Activated CD4-positive, CD25-positive, alpha-beta regulatory T cell (primary cell): Measurements from ENCODE around the gene NAALADL1.

Source experiments
- DNase-seq, 4 experiments: peaks; one replicate each; lab custom pipeline; 2025; lab: John Stamatoyannopoulos, UW

Gene NAALADL1, protein sequence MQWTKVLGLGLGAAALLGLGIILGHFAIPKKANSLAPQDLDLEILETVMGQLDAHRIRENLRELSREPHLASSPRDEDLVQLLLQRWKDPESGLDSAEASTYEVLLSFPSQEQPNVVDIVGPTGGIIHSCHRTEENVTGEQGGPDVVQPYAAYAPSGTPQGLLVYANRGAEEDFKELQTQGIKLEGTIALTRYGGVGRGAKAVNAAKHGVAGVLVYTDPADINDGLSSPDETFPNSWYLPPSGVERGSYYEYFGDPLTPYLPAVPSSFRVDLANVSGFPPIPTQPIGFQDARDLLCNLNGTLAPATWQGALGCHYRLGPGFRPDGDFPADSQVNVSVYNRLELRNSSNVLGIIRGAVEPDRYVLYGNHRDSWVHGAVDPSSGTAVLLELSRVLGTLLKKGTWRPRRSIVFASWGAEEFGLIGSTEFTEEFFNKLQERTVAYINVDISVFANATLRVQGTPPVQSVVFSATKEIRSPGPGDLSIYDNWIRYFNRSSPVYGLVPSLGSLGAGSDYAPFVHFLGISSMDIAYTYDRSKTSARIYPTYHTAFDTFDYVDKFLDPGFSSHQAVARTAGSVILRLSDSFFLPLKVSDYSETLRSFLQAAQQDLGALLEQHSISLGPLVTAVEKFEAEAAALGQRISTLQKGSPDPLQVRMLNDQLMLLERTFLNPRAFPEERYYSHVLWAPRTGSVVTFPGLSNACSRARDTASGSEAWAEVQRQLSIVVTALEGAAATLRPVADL

GRCh38 chr11:65058419-65059054, at the start of gene NAALADL1:
Gene NAALADL1 (minus strand): TSS chr11:65058553. CDS start chr11:65058521, 32 bp downstream.
- DNase-seq = no peak

GRCh38 chr11:65107751-65108468, 49.6 kb upstream of the NAALADL1 start:
- DNase-seq = no peak

DNA sequence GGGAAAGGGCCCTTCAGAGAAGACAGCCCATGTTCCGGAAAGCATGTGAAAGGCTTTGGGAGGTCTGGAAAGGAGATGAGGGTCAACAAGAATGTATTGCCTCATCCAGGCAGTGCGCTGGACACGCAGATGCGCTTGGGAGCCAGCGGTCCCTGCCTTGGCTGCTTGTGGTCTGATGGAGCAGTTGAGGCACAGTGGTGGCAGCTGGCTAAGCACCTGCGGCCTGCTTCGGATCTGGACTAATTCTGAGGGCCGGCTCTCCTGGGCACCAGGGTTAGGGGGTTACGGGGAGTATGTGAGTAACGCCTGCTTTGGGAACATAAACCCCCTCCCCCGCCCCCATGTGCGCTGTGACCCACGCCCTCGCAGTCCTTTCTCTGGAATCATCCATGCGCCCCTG, 48.7 kb upstream of the NAALADL1 start:
- no peak for DNase-seq

GRCh38 chr11:65104628-65105027, 46.3 kb upstream of the NAALADL1 start:
- DNase-seq = no peak

- no peak for DNase-seq
Observed at GRCh38 chr11:65103476-65103875, 45.1 kb upstream of the NAALADL1 start.

- DNase-seq = no peak
Observed at GRCh38 chr11:65102142-65103095, 44.1 kb upstream of the NAALADL1 start.

GRCh38 chr11:65100674-65101350, 42.5 kb upstream of the NAALADL1 start:
- no peak for DNase-seq

DNA sequence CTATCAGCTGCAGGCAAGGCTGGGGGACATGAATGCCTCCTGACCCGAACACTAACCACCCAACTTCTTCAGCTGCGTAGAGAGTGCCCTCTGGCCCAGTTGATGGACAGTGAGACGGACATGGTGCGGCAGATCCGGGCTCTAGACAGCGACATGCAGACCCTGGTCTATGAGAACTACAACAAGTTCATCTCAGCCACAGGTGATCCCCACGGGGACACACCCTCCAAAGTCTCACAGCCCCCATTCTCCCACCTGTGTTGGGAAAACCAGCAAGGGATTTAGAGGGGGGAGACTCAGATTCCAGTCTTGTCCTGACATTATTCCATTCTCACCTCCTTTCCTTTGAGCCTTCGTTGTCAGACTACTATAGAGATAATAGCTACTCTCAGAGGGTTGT, 38.6 kb upstream of the NAALADL1 start:
- no peak for DNase-seq

DNA sequence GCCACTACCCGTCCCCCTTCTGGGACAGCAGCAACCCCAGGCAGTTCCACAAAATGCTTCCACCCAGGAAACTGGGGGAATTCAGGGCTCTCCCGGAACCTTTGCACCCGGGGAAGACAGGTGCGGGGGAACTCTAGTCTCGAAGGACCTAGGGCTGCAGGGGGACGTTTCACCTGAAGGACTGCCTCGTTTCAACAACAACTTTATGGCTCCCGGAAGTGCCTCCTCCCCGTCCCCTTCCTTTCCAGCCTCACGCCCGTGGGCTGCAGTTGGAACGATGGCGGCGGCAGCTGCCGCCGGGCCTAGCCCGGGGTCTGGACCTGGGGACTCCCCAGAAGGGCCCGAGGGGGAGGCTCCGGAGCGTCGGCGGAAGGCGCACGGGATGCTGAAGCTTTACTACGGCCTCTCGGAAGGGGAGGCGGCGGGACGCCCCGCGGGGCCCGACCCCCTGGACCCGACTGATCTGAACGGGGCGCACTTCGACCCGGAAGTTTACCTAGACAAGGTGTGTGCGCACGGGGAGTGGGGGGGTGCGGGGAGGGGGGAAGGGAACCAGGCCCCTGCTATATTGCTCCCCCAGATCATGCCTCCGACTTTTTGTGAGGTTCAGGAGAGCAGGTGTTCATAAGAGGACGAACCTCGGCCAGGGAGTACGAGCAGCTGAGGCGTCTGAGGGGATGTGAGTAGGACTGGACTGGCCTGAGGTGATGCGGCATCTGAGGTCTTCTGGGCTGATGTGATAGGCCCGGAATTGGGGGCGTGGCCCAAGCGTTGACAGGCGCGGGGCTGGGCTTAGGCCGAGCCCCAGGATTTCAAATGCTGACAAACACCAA, 37.8 kb upstream of the NAALADL1 start, which contains the start of gene VPS51:
TSS of gene VPS51 (plus strand) at position 241 of the 833 bp plus-strand sequence. CDS start at position 278, 37 bp downstream.
- DNase-seq = peak; percentile 61 to 75 (median 68)

- no peak for DNase-seq
Observed at GRCh38 chr11:65095427-65095826, 37.1 kb upstream of the NAALADL1 start.

GRCh38 chr11:65090628-65091027, 32.3 kb upstream of the NAALADL1 start:
- no peak for DNase-seq

DNA sequence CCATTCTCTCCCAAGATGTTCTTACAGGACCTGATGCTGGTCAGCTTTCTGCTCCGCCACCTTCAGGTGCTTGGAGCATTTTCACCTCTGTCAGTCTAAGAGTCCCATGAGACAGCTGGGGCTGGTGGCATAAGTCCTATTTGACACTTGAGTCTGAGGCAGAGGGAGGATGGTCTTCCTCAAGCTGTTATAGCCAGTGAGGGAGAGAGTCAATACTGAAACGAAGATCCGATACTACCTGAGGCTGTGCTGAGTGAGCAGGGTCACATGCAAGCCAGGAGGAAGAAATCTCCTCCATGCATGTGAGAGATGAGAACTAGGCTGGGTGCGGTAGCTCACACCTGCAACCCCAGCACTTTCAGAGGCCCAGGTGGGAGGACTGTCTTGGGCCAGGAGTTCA, 31.3 kb upstream of the NAALADL1 start:
- DNase-seq = no peak

DNA sequence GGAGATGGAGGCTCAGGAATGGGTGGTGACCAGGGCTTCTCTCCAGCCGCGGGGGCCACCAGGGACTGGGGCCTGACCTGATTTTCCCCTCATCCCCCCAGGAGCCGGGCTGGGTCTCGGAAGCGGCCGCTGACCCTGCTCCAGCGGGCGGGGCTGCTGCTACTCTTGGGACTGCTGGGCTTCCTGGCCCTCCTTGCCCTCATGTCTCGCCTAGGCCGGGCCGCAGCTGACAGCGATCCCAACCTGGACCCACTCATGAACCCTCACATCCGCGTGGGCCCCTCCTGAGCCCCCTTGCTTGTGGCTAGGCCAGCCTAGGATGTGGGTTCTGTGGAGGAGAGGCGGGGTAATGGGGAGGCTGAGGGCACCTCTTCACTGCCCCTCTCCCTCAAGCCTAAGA, 29.5 kb upstream of the NAALADL1 start:
- DNase-seq = no peak

DNA sequence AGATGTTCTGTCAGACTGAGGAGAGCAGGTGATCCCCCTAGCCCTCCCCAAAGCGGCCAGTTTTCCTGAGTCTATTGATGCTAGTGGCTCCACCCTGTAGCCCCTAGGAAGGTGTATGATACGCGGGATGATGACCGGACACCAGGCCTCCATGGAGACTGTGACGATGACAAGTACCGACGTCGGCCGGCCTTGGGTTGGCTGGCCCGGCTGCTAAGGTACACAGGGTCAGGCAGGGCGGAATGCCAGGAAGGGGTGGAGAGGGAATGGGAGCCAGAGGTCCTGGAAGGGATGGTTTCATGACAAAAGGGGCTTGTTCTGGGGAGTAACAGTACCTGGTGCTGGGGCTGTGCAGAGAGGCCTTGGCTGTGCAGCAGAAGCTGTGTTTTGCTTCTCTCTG, 28.9 kb upstream of the NAALADL1 start:
- no peak for DNase-seq

DNA sequence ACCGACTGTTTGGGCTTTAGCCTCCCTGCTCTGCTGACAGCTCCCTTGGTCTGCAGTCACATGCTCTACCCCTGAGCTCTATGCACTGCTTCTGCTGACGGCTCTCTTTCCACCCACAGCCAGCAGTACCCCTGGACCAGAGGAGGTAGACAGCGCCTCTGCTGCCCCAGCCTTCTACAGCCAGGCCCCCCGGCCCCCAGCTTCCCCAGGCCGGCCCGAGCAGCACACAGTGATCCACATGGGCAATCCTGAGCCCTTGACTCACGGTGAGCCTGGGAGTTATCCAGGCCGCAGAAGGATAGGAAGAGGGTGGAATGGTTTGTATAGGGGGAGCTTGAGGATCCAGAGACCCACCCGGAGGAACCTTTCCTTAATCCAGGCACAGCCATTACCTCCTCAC, 28.5 kb upstream of the NAALADL1 start:
- no peak for DNase-seq

- DNase-seq = no peak
Observed at GRCh38 chr11:65085446-65085845, 27.1 kb upstream of the NAALADL1 start.

DNA sequence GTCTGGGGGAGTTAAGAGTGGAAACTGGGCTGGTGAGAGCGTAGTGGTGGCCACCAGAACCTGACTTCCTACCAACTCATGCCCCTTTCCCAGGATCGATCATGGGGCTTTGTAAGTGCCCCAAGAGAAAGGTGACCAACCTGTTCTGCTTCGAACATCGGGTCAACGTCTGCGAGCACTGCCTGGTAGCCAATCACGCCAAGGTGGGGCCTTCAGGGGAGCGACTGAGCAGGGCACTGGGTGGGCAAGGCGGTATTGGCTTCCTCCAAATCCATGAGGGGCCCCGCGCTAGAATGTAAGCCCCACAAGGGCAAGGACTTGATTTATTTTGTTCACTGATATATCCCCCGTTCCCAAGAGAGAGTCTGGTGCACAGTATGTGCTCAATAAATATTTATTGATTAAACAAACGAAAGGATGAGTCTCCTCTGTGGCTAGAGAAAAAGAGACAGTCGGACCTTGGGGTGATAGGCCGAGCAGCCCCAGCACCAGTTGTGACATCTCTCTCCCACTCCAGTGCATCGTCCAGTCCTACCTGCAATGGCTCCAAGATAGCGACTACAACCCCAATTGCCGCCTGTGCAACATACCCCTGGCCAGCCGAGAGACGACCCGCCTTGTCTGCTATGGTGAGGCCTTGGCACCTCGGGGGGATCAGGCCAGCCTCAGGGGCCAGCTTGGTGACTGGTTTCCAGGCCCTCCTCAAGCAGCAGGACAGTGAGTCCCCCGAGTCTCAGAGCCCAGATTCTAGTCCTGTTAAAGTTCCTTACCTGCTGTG, 26.4 kb upstream of the NAALADL1 start:
- DNase-seq = no peak

DNA sequence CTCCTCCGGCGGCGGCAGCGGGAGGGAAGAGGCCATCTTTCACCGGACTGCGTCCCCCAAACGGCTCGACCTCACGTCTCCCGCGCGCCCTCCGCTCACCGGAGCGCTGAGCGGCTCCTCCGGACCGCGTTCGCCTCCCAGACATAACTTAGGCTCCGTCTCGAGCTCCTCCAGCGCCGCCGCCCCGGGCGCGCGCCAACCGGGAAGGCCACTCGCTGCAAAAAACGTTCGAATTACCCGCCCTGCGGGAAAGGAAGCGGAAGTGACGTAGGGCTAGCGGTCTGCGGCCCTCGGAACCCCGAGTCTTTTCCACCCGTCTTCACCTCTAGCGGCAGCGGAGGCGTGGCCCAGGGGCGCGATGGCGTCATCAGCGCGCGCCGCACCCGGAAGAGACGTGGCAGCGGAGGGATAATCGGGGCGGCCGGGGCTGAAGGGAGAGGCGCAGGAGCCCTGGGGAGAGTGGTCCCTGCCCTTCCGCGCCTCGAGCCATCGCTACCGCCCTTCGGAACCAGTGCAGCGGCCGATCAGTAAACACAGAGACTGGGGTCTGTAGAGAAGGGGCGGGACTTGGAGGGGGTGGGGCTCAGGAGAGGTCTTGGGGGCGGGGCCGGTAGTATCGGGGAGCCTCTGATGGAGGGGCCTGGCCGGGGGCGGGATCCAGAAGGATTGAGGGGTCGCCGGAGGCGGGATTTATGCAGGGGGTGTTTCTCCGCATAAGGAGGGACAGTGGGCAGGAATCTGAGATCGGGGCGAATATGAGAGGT, 25.7 kb upstream of the NAALADL1 start, which contains the start of the genes CDCA5 and ZFPL1:
TSS of gene CDCA5 (minus strand) at position 207 of the 764 bp plus-strand sequence. CDS start at position 145, 62 bp downstream.
TSS of gene ZFPL1 (plus strand) at position 389 of the 764 bp plus-strand sequence. CDS start 477 bp downstream, outside the sequence.
- peak; percentile 88 to 96 (median 92) for DNase-seq
